Activated T-helper 2 cell treated with anti-CD3 and anti-CD28 coated beads, Interferon-gamma antibody, Interleukin-2, Interleukin-4, amounts not matched to agents 10 μg/mL and 5 μg/mL and 100 μg/mL, durations not matched to agents 14 hours and 24 hours and 36 hours (primary cell): ENCODE data around the gene UCN3. TPM values are rescaled to one million over a fixed set of nuclear protein-coding genes. Genes with fewer than 3 reads are reported as not detected.
"Not testable (repeated sequence)": the region's sequence is repeated elsewhere in the genome, so short reads cannot be mapped to it uniquely, and the experiment has no call there.

Source experiments
- DNase-seq: peaks from one replicate; pipeline ENCODE4 v3.0.0; 2021; ENCODE audit warnings: low spot score
- H3K27ac Mint-ChIP-seq: one replicate; pipeline ENCODE4 v1.8.0; 2021; ENCODE audit warnings: mixed read lengths
- H3K27me3 Mint-ChIP-seq: one replicate; pipeline ENCODE4 v1.8.0; 2021; ENCODE audit warnings: low read depth, mixed read lengths
- H3K36me3 Mint-ChIP-seq: one replicate; pipeline ENCODE4 v1.8.0; 2021; ENCODE audit warnings: low read depth, mixed read lengths
- H3K4me1 Mint-ChIP-seq: one replicate; pipeline ENCODE4 v1.8.0; 2021; ENCODE audit warnings: low read depth, mixed read lengths
- H3K4me3 Mint-ChIP-seq: one replicate; pipeline ENCODE4 v1.8.0; 2021; ENCODE audit warnings: low read depth, mild to moderate bottlenecking, moderate library complexity, mixed read lengths
- H3K9me3 Mint-ChIP-seq: one replicate; pipeline ENCODE4 v1.8.0; 2021; ENCODE audit warnings: mixed read lengths
- intact Hi-C: fragments of 100-400 bp; cut with micrococcal nuclease; formaldehyde crosslinking; loops from one replicate; pipeline ENCODE4 v1.15.1; 2023
- total RNA-seq: library from RNA; stranded (reverse); gene quantifications from 2 replicates; pipeline ENCODE4 v1.2.3, GENCODE V29; 2022

UCN3 gene
- total RNA-seq, 1 donor from 2014 or later: not detected

DNA sequence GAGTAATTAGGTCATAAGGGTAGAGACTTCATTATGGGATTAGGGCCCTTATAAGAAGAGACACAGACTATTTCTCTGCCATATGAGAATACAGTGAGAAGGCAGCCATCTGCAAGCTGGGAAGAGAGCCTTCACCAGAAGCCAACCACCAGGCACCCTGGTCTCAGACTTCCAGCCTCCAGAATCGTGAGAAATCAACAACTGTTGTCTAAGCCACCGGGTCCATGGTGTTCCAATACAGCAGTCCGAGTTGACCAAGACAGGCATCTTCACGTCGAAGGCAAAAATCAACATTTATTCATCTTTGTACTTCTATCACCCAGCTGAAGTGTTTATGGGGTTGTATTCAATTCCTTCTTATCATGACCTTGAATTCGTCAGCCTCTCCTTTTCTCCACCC, 34.6 kb downstream of the UCN3 start:
- H3K4me3 Mint-ChIP-seq: no peak overlapping the region
- H3K27me3 Mint-ChIP-seq: peaks cover 33% of the 10 kb centered on the region
- H3K9me3 Mint-ChIP-seq: no peaks in the 10 kb centered on the region
- DNase-seq: no peak
- H3K27ac Mint-ChIP-seq: no peak overlapping the region
- H3K36me3 Mint-ChIP-seq: no peaks in the 10 kb centered on the region
- H3K4me1 Mint-ChIP-seq: no peaks in the 10 kb centered on the region
- intact Hi-C loops: no loop called here

GRCh38 chr10:5400468-5401240, 35.9 kb downstream of the UCN3 start:
- H3K4me1 Mint-ChIP-seq: no peaks in the 10 kb centered on the region
- no peaks in the 10 kb centered on the region for H3K36me3 Mint-ChIP-seq
- peaks cover 36% of the 10 kb centered on the region for H3K27me3 Mint-ChIP-seq
- no peak for DNase-seq
- no peak overlapping the region for H3K27ac Mint-ChIP-seq
- no peaks in the 10 kb centered on the region for H3K9me3 Mint-ChIP-seq
- intact Hi-C loops: no loop called here
- no peak overlapping the region for H3K4me3 Mint-ChIP-seq

DNA sequence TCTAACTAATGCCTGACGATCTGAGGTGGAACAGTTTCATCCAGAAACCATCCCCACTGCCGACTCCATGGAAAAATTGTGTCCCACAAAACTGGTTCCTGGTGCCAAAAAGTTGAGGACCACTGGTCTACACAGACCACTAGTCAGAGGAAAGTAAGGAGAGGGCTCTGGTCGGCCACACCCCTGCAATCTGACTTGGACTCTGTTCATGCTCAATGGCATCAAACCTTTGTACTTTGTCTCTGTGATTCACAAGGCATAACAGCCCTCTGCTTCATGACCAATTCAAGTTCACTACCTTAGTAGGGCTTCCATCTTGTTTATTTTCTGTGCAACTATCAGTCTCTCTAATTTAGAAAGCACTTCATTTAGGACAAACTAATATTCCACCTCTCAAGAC, 38.0 kb downstream of the UCN3 start:
- H3K27ac Mint-ChIP-seq: no peak overlapping the region
- peaks cover 31% of the 10 kb centered on the region for H3K27me3 Mint-ChIP-seq
- H3K4me1 Mint-ChIP-seq: no peaks in the 10 kb centered on the region
- DNase-seq: no peak
- H3K36me3 Mint-ChIP-seq: no peaks in the 10 kb centered on the region
- H3K9me3 Mint-ChIP-seq: no peaks in the 10 kb centered on the region
- intact Hi-C loops: no loop called here
- no peak overlapping the region for H3K4me3 Mint-ChIP-seq

DNA sequence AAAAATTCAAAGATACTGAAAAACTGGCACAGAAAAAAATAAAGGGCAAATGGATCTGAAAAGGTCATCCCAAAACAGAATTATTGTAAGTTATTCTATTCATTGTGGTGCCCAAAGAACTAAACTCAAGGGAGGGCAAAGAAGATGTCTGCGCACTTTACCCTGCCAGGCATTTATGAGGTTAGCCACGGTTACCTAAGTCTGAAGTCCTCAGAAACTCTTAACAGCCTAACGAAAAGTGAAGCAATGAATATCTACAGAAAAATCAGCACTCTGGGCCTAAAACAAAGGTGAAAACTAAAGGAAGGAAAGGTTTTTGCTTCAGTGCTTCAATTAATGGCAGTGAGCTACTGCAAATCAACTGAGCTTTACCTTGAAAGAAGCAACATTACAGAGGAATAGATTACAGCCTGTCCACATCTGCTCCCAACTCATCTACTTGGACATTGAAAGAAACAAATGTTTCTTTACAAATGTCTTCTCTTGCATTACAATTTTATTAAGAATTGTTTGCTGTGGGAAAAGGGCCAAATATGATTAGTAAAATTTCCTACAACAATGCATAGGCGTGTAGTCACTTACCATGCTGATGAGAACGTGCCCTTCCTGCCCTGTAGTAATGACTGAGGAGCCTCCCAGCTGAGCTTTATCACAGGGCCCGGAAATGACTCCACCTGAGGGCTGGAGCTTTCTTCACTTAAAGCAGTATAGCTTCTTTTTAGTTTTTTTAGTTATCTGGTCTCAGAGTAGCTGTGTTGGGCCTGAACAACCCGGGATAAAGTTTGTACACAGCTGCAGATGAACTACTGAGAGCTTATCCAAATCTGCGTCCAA, 39.7 kb downstream of the UCN3 start, which contains the start of gene TUBAL3:
TUBAL3 (minus strand) TSS at position 621 of the 834 bp plus-strand sequence; CDS start at position 585, 36 bp downstream.
- no peak within 1 kb of the TSS for H3K27ac Mint-ChIP-seq
- DNase-seq: no peak
- H3K9me3 Mint-ChIP-seq: no peaks in the 10 kb centered on the region
- peaks cover 37% of the 10 kb centered on the region for H3K27me3 Mint-ChIP-seq
- no peak within 1 kb of the TSS for H3K4me3 Mint-ChIP-seq
- intact Hi-C loops: no loop called here
- no peaks in the 10 kb centered on the region for H3K36me3 Mint-ChIP-seq
- H3K4me1 Mint-ChIP-seq: no peaks in the 10 kb centered on the region

GRCh38 chr10:5406918-5407317, 42.2 kb downstream of the UCN3 start:
- DNase-seq: no peak
- Mint-ChIP-seq H3K9me3 (no peaks in the 10 kb centered on the region), H3K4me3 (no peak overlapping the region), H3K27ac (no peak overlapping the region), H3K4me1 (peaks cover 1% of the 10 kb centered on the region), H3K27me3 (peaks cover 36% of the 10 kb centered on the region), H3K36me3 (no peaks in the 10 kb centered on the region)
- intact Hi-C loops: no loop called here

DNA sequence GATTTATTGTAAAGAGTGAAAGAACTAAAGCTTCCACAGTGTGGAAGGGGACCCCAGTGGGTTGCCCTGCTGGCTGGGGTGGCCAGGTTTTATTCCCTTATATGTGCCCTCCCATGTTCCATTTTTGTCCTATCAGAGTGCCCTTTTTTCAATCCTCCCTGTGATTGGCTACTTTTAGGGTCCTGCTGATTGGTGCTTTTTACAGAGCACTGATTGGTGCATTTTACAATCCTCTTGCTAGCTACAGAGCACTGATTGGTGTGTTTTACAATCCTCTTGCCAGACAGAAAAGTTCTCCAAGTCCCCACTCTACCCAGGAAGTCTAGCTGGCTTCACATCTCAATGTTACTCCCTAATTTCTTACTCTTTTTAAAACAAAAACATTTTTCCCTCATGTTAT, 46.0 kb downstream of the UCN3 start:
- H3K4me3 Mint-ChIP-seq, DNase-seq, intact Hi-C loops, H3K27ac Mint-ChIP-seq, H3K4me1 Mint-ChIP-seq, H3K36me3 Mint-ChIP-seq, H3K9me3 Mint-ChIP-seq: not testable (repeated sequence)
- peaks cover 22% of the 10 kb centered on the region for H3K27me3 Mint-ChIP-seq

- Mint-ChIP-seq H3K27me3 (peaks cover 22% of the 10 kb centered on the region), H3K27ac (no peak overlapping the region), H3K4me3 (peak overlapping the region; percentile 82), H3K9me3 (no peaks in the 10 kb centered on the region), H3K36me3 (peaks cover 7% of the 10 kb centered on the region), H3K4me1 (peaks cover 10% of the 10 kb centered on the region)
- intact Hi-C loops: no loop called here
- no peak for DNase-seq
Observed at GRCh38 chr10:5411941-5412276, 47.1 kb downstream of the UCN3 start.

DNA sequence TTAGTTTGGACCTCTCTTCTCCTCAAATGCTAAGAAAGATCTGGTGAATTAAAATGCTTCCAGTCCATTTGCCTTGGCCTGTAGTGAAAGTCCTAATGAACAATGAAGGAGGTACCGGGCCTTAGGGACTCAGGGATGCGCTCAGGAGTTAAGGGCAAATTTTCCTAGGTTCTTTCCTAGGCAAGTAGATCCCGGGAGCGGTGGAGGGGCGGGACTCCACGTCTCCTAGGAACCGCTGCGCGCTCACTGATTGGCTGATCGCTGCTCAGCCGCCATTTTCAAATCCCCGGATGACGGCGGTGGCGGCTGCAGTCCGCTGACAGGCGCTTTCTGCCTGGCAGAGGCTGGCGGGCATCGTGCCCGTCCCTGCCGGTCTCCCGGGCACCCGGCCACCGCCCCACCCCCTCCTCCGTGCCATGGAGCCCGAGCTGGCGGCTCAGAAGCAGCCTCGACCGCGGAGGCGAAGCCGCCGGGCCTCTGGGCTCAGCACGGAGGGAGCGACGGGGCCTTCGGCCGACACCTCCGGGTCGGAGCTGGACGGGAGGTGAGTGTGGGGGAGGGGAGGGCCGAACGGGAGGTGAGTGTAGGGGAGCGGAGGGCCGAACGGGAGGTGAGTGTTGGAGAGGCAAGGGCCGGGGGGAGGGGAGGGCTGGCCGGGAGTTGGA, 47.6 kb downstream of the UCN3 start, which contains the start of gene NET1:
NET1 (plus strand) TSS at position 281 of the 665 bp plus-strand sequence; CDS start at position 417, 136 bp downstream.
- Mint-ChIP-seq H3K27me3 (peaks cover 22% of the 10 kb centered on the region), H3K9me3 (peaks cover 1% of the 10 kb centered on the region), H3K27ac (no peak within 1 kb of the TSS), H3K4me1 (peaks cover 10% of the 10 kb centered on the region), H3K36me3 (peaks cover 12% of the 10 kb centered on the region), H3K4me3 (peak within 1 kb of the TSS; percentile 82)
- DNase-seq: peak; percentile 71
- intact Hi-C loops: no loop called here

DNA sequence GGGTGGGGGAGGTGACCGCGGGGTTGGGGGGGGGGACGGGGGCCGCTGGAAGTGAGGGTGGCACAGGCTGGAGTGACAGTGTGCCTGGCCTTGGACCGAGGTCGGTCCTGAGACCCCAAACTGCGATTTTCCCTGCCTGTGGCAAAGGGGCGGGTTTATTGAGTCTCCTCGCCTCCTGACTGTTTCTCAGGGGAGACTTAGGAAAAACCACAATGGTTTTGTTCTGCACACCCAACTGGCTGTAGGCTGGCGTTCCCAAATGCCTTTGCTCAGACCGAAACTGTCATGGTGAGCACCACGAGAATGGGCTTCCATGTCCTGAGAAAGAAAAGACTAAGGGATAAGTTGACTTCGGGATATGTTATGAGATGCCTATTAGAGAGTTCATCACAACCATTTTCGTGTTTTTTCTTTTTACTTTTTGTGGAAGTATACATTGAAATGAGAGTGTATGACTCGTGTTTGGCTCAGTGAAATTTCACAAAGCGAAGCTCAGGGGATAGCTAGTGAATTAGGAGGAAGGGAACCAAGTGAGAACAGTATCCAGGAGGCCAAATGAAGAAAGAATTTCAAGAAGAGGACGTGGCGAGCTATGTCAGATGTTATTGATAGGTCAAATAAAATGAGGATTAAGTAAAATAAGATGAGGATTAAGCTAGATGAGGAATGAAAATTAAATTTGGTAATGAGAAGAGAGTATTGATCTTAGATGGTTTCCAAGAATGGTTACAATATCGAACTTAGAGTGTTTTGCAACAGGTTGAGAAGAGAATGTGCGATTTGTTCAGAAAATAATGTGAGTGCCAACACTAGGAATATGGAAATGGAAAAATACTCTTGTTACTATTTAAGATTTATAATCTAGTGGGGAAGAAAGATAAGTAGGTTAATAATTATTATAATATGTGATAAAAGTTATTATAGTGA, 48.5 kb downstream of the UCN3 start:
- Mint-ChIP-seq H3K27ac (no peak overlapping the region), H3K27me3 (peaks cover 17% of the 10 kb centered on the region), H3K36me3 (peaks cover 20% of the 10 kb centered on the region), H3K4me3 (no peak overlapping the region), H3K4me1 (peaks cover 12% of the 10 kb centered on the region), H3K9me3 (peaks cover 10% of the 10 kb centered on the region)
- intact Hi-C loops: no loop called here
- no peak for DNase-seq

DNA sequence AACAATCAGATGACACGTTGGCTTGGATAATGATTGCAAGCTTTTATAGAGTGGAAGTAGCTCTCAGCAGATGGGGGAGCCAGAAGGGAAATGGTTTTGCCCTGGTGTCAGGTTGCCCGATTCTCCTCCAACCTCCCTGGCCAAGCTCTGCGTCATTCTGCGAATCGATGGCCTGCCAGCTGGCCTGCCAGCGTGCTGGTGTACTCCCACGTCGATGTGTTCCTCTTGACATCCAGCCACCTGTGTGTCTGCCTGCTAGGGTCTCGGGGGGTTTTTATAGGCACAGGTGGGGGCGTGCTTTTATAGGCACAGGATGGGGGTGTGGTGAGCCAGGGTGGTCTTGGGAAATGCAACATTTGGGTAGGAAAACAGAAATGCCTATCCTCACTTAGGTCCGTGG, 52.2 kb downstream of the UCN3 start:
- no peaks in the 10 kb centered on the region for H3K27me3 Mint-ChIP-seq
- intact Hi-C loops: no loop called here
- H3K27ac Mint-ChIP-seq: no peak overlapping the region
- peaks cover 32% of the 10 kb centered on the region for H3K9me3 Mint-ChIP-seq
- peaks cover 46% of the 10 kb centered on the region for H3K36me3 Mint-ChIP-seq
- H3K4me3 Mint-ChIP-seq: no peak overlapping the region
- no peak for DNase-seq
- H3K4me1 Mint-ChIP-seq: peaks cover 14% of the 10 kb centered on the region

DNA sequence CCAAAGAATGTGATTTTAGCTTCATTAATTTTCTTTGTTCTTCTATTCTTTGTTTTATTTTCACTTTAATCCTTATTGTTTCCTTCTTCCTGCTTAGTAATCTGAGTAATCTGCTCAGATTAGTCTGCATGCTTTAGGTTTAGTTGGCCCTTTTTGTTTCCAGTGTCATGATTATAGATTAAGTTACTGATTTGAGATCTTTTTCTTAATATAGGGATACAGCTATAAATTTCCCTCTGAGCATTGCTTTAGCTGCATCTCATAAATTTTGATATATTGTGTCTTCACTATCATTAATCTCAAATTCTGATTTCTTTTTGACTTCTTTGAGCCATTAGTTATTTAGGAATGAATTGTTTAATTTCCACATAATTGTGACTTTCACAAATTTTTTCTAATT, 53.8 kb downstream of the UCN3 start:
- Mint-ChIP-seq H3K4me1 (peaks cover 17% of the 10 kb centered on the region), H3K27me3 (no peaks in the 10 kb centered on the region), H3K27ac (no peak overlapping the region), H3K4me3 (no peak overlapping the region), H3K9me3 (peaks cover 32% of the 10 kb centered on the region), H3K36me3 (peaks cover 49% of the 10 kb centered on the region)
- intact Hi-C loops: no loop called here
- no peak for DNase-seq

DNA sequence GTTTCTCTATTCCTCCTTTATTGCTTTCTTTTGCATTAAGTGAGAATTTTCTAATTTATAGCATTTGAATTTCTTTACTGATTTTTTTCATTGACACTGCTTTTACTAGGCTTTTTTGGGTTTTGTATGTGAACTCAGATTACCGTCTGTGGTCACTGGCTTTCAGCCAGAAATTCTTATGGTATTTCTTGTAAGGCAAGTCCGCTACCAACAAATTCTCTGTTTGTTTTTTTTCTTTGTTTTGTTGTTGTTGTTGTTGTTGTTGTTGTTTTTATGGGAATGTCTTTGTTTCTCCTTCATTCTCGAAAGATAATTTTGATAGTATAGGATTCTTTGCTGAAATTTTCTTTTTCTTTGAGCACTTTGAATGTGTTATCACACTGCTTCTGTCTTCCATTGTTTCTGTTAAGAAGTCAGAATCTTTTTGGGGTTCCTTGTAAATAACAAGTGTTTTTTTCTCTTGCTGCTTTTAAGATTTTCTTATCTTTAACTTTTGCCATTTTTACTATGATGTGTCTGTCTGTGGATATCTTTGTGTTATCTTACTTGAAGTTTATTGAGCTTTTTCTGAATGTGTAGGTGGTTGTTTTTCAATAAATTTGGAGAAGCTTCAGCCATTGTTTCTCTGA, 54.8 kb downstream of the UCN3 start:
- intact Hi-C loops: no loop called here
- H3K9me3 Mint-ChIP-seq: peaks cover 32% of the 10 kb centered on the region
- H3K4me1 Mint-ChIP-seq: peaks cover 18% of the 10 kb centered on the region
- H3K4me3 Mint-ChIP-seq: no peak overlapping the region
- no peaks in the 10 kb centered on the region for H3K27me3 Mint-ChIP-seq
- DNase-seq: no peak
- H3K27ac Mint-ChIP-seq: no peak overlapping the region
- H3K36me3 Mint-ChIP-seq: peaks cover 49% of the 10 kb centered on the region
